ELR (cell line): ENCODE data around the gene TMEM59L.
"Not testable (repeated sequence)": the region's sequence is repeated elsewhere in the genome, so short reads cannot be mapped to it uniquely, and the experiment has no call there.

Experiments
- DNase-seq: peaks from one replicate; pipeline ENCODE4 v3.0.0-alpha.2; 2015; ENCODE audit warnings: low read depth

TMEM59L gene

GRCh38 chr19:18612772-18613588, at the start of gene TMEM59L:
Gene TMEM59L, plus strand, starts transcription at chr19:18612870. Its CDS starts 89 bp downstream, at chr19:18612959.
- no peak for DNase-seq

GRCh38 chr19:18566953-18567352, 45.7 kb upstream of the TMEM59L start:
- no peak for DNase-seq

GRCh38 chr19:18568367-18568766, 44.3 kb upstream of the TMEM59L start:
- no peak for DNase-seq

- peak; percentile 98 for DNase-seq
Measured at GRCh38 chr19:18571564-18572344, 40.9 kb upstream of the TMEM59L start, which contains the start of gene UBA52. Gene UBA52, plus strand, starts transcription at chr19:18571857. Its CDS starts 1,444 bp downstream, at chr19:18573301.

GRCh38 chr19:18574691-18575291, 37.9 kb upstream of the TMEM59L start:
- no peak for DNase-seq

GRCh38 chr19:18576383-18576782, 36.3 kb upstream of the TMEM59L start:
- no peak for DNase-seq

- no peak for DNase-seq
Measured at GRCh38 chr19:18577365-18577914, 35.2 kb upstream of the TMEM59L start.

- DNase-seq = no peak
Measured at GRCh38 chr19:18580311-18580710, 32.4 kb upstream of the TMEM59L start.

GRCh38 chr19:18586306-18586705, 26.4 kb upstream of the TMEM59L start:
- DNase-seq = peak; percentile 44

- DNase-seq = no peak
Measured at GRCh38 chr19:18587561-18587960, 25.1 kb upstream of the TMEM59L start.

GRCh38 chr19:18587962-18588610, 24.6 kb upstream of the TMEM59L start:
- DNase-seq = no peak

- DNase-seq = peak; percentile 81
Measured at GRCh38 chr19:18588611-18589379, 23.9 kb upstream of the TMEM59L start, which contains the start of gene REX1BD. Gene REX1BD, plus strand, starts transcription at chr19:18588798. Its CDS starts 4 bp downstream, at chr19:18588802.

- peak; percentile 80 for DNase-seq
Measured at GRCh38 chr19:18589380-18590272, 23.0 kb upstream of the TMEM59L start.

- peak; percentile 36 for DNase-seq
Measured at GRCh38 chr19:18590273-18591272, 22.1 kb upstream of the TMEM59L start.

- no peak for DNase-seq
Measured at GRCh38 chr19:18591735-18592385, 20.8 kb upstream of the TMEM59L start.

- not testable (repeated sequence) for DNase-seq
Measured at GRCh38 chr19:18592732-18593131, 19.9 kb upstream of the TMEM59L start.

- DNase-seq = no peak
Measured at GRCh38 chr19:18593367-18594095, 19.1 kb upstream of the TMEM59L start.
